HEK293 (cell line): ENCODE results near the gene CD9.

Experiments
- CTCF ChIA-PET: fragments of 350-600 bp; formaldehyde crosslinking; extraction: SDS; loops from one replicate; lab custom pipeline; 2021; ENCODE audit warnings: antibody characterized with exemption; lab: Yijun Ruan, JAX
- POLR2A ChIA-PET: fragments of 300-600 bp; formaldehyde crosslinking; extraction: SDS; loops from one replicate; lab custom pipeline; 2020; ENCODE audit warnings: antibody characterized with exemption, inconsistent platforms; lab: Yijun Ruan, JAX
- H3K27ac ChIP-seq: fragments of 200-500 bp; sonication (Bioruptor generic); 2 replicates; pipeline ENCODE4 v1.5.1; 2014; ENCODE audit warnings: low read depth, low read length, control low read depth, inconsistent platforms; ENCODE audit errors: extremely low read depth
- H3K36me3 ChIP-seq, 2 experiments: fragments of 200-500 bp in 1 of 2; sonication (Bioruptor generic) in 1 of 2; 1 replicate in 1 of 2; 2 replicates in 1 of 2; pipeline ENCODE4 v1.5.1; 2014 to 2017; ENCODE audit warnings: inconsistent platforms in 2 of 2, low read length in 2 of 2; ENCODE audit not compliant: control insufficient read depth in 2 of 2, insufficient read depth in 1 of 2
- H3K4me1 ChIP-seq: fragments of 200-500 bp; sonication (Bioruptor generic); 2 replicates; pipeline ENCODE4 v1.5.1; 2014; ENCODE audit warnings: mild to moderate bottlenecking, low read length, inconsistent platforms; ENCODE audit not compliant: control insufficient read depth, insufficient read depth
- H3K4me3 ChIP-seq: 2 replicates; pipeline ENCODE4 v1.5.1; 2011; ENCODE audit warnings: low read depth, mild to moderate bottlenecking, control low read depth, low read length, moderate library complexity
- H3K9me3 ChIP-seq: fragments of 200-500 bp; sonication (Bioruptor generic); 2 replicates; pipeline ENCODE4 v1.5.1; 2014; ENCODE audit warnings: low read depth, low read length, inconsistent platforms; ENCODE audit not compliant: control insufficient read depth, insufficient read depth
- EGR2 ChIP-seq: fragments of 450-650 bp; formaldehyde crosslinking; IDR thresholded peaks from 2 replicates; pipeline ENCODE4 v1.5.1; 2016; ENCODE audit warnings: low read depth, missing biosample characterization, missing genetic modification characterization
- GLIS2 ChIP-seq: fragments of 450-650 bp; formaldehyde crosslinking; IDR thresholded peaks from 2 replicates; pipeline ENCODE4 v1.5.1; 2016; ENCODE audit warnings: missing biosample characterization, missing genetic modification characterization
- PRDM6 ChIP-seq: fragments of 450-650 bp; formaldehyde crosslinking; IDR thresholded peaks from 2 replicates; pipeline ENCODE4 v1.5.1; 2017; ENCODE audit warnings: missing biosample characterization, missing genetic modification characterization
- ZFHX2 ChIP-seq: fragments of 450-650 bp; formaldehyde crosslinking; conservative IDR thresholded peaks from 2 replicates; pipeline ENCODE4 v1.5.1; 2016; ENCODE audit warnings: missing biosample characterization, missing genetic modification characterization
- ZNF155 ChIP-seq: fragments of 450-650 bp; formaldehyde crosslinking; IDR thresholded peaks from 2 replicates; pipeline ENCODE4 v1.5.1; 2016; ENCODE audit warnings: missing biosample characterization, missing genetic modification characterization
- ZNF211 ChIP-seq: fragments of 450-650 bp; formaldehyde crosslinking; IDR thresholded peaks from 2 replicates; pipeline ENCODE4 v1.5.1; 2016; ENCODE audit warnings: low read depth, missing biosample characterization, missing genetic modification characterization
- ZNF514 ChIP-seq: fragments of 450-650 bp; formaldehyde crosslinking; IDR thresholded peaks from 2 replicates; pipeline ENCODE4 v1.5.1; 2016; ENCODE audit warnings: missing biosample characterization, missing genetic modification characterization
- ZNF654 ChIP-seq: fragments of 450-650 bp; formaldehyde crosslinking; IDR thresholded peaks from 2 replicates; pipeline ENCODE4 v1.5.1; 2016; ENCODE audit warnings: low read depth, missing biosample characterization, missing genetic modification characterization
- ZSCAN16 ChIP-seq: fragments of 450-650 bp; formaldehyde crosslinking; IDR thresholded peaks from 2 replicates; pipeline ENCODE4 v1.5.1; 2016; ENCODE audit warnings: missing biosample characterization, missing genetic modification characterization
- TF ChIP-seq, protein P1 (sequence below): fragments of 450-650 bp; formaldehyde crosslinking; IDR thresholded peaks from 2 replicates; pipeline ENCODE4 v1.5.1; 2016; ENCODE audit warnings: missing biosample characterization, missing genetic modification characterization
- TF ChIP-seq, protein P2 (sequence below): fragments of 450-650 bp; formaldehyde crosslinking; IDR thresholded peaks from 2 replicates; pipeline ENCODE4 v1.5.1; 2016; ENCODE audit warnings: missing biosample characterization, missing genetic modification characterization, borderline replicate concordance
- TF ChIP-seq, protein P3 (sequence below): fragments of 450-650 bp; formaldehyde crosslinking; IDR thresholded peaks from 2 replicates; pipeline ENCODE4 v1.5.1; 2016; ENCODE audit warnings: missing biosample characterization, missing genetic modification characterization

Gene CD9

DNA sequence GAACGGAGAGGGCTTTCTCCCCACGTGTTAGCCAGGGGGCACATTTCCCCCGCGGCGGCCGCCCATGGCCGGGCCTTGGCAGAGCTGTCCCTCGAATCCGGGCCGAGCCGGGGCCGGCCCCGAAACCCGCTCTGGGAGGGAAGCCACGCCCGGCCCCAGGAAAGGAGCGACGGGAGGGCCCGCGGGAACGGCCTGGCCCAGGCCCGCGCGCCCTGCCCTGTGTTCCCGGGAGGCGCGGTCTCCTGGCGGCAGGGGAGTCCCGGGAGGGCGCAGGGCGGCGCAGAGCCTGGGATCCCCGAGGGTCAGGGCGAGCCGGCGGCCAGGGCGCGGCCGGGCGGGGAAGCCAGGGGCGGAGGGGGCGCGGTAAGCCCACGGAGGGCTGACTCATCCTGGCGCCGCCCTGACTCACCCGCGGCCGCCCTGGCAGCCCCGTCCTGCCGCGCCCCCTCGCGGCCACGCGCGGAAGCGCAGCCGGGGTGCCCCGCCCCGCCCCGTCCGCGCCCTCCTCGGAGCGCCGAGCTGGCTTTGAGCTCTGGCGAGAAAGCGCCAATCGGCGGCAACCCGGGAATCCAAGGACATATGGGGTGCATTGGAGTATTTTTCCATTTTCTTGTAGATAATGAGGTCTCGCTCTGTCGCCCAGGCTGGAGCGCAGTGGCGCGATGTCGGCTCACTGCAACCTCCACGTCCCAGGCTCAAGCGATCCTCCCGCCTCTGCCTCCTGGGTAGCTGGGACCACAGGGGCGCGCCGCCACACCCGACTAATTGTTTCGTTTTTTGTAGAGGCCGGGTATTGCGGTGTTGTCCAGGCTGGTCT lies 78.4 kb downstream of the CD9 start (continued):
- TF ChIP-seq, protein P1, sequence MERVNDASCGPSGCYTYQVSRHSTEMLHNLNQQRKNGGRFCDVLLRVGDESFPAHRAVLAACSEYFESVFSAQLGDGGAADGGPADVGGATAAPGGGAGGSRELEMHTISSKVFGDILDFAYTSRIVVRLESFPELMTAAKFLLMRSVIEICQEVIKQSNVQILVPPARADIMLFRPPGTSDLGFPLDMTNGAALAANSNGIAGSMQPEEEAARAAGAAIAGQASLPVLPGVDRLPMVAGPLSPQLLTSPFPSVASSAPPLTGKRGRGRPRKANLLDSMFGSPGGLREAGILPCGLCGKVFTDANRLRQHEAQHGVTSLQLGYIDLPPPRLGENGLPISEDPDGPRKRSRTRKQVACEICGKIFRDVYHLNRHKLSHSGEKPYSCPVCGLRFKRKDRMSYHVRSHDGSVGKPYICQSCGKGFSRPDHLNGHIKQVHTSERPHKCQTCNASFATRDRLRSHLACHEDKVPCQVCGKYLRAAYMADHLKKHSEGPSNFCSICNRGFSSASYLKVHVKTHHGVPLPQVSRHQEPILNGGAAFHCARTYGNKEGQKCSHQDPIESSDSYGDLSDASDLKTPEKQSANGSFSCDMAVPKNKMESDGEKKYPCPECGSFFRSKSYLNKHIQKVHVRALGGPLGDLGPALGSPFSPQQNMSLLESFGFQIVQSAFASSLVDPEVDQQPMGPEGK = no peak
- TF ChIP-seq, all 188 proteins: peak for 25

DNA sequence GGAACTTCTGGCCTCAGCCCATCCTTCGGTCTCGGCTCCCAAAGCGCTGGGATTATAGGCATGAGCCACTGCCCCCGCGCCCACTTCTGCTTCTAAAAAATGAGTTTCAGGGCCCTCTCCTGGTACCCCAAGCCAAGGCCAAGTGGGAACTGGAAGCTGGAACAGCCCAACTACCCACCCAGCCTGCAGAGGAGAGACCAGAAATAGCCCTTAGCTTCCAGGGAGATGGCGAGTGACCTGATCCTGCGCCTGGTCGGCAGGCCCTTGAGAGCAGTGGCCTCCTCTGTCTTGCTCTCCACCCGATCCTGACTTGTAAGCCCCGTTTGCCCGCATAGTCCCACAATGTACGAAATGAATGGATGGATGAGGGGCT lies 79.0 kb downstream of the CD9 start:
- ChIA-PET POLR2A (interaction anchor here (1.3 to 2.0 kb wide), 3 partner anchors 78 to 85 kb away, joined by 4 to 8 read pairs (median 6); no protein-coding TSS in a partner anchor), CTCF (interaction anchor here (0.5 to 8.8 kb wide), 30 partner anchors 8 to 356 kb away, joined by 3 to 143 read pairs (median 4); partner anchors contain the start of gene CD9)
- H3K4me3 ChIP-seq = no peak overlapping the region
- H3K36me3 ChIP-seq = no peaks in the 10 kb centered on the region
- peaks cover 7% of the 10 kb centered on the region; the same call in 1 of the 2 replicates for H3K4me1 ChIP-seq
- TF ChIP-seq ZNF654 (tag by site-specific recombination) (no peak), ZSCAN16 (tag by site-specific recombination) (no peak)
- no peak overlapping the region for H3K27ac ChIP-seq
- no peaks in the 10 kb centered on the region for H3K9me3 ChIP-seq

DNA sequence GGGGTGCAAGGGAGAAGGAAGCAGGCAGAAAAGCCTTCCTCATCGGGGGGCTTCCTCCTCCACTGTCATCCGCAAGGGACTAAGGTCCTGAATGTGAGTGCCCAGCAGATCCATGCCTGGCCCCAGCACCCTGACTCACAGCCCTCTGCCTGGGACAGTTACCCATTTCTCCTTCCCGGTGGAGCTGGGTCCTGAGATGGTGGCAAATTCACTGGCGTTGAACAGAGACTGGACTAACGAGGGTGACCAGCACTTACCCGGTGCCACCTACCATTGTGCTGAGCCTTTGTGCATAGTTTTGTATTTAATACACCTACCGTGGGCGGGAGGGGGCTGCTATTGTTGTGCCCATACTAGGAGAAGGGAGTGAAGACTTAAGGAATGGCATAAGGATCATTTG lies 79.4 kb downstream of the CD9 start:
- POLR2A ChIA-PET = interaction anchor here (1.3 to 2.0 kb wide), 2 partner anchors 79 to 86 kb away, joined by 4 to 6 read pairs; no protein-coding TSS in a partner anchor
- H3K36me3 ChIP-seq = no peaks in the 10 kb centered on the region
- CTCF ChIA-PET = interaction anchor here (0.6 to 8.8 kb wide), 17 partner anchors 8 to 291 kb away, joined by 3 to 143 read pairs (median 5); partner anchors contain the start of gene CD9
- TF ChIP-seq EGR2 (tag by site-specific recombination) = 0 out of 2 replicates have a peak, but pooled peaks have one; percentile 17
- peak; percentile 35; the same call in 1 of the 2 replicates for TF ChIP-seq ZFHX2 (tag by site-specific recombination)
- TF ChIP-seq, protein P2, sequence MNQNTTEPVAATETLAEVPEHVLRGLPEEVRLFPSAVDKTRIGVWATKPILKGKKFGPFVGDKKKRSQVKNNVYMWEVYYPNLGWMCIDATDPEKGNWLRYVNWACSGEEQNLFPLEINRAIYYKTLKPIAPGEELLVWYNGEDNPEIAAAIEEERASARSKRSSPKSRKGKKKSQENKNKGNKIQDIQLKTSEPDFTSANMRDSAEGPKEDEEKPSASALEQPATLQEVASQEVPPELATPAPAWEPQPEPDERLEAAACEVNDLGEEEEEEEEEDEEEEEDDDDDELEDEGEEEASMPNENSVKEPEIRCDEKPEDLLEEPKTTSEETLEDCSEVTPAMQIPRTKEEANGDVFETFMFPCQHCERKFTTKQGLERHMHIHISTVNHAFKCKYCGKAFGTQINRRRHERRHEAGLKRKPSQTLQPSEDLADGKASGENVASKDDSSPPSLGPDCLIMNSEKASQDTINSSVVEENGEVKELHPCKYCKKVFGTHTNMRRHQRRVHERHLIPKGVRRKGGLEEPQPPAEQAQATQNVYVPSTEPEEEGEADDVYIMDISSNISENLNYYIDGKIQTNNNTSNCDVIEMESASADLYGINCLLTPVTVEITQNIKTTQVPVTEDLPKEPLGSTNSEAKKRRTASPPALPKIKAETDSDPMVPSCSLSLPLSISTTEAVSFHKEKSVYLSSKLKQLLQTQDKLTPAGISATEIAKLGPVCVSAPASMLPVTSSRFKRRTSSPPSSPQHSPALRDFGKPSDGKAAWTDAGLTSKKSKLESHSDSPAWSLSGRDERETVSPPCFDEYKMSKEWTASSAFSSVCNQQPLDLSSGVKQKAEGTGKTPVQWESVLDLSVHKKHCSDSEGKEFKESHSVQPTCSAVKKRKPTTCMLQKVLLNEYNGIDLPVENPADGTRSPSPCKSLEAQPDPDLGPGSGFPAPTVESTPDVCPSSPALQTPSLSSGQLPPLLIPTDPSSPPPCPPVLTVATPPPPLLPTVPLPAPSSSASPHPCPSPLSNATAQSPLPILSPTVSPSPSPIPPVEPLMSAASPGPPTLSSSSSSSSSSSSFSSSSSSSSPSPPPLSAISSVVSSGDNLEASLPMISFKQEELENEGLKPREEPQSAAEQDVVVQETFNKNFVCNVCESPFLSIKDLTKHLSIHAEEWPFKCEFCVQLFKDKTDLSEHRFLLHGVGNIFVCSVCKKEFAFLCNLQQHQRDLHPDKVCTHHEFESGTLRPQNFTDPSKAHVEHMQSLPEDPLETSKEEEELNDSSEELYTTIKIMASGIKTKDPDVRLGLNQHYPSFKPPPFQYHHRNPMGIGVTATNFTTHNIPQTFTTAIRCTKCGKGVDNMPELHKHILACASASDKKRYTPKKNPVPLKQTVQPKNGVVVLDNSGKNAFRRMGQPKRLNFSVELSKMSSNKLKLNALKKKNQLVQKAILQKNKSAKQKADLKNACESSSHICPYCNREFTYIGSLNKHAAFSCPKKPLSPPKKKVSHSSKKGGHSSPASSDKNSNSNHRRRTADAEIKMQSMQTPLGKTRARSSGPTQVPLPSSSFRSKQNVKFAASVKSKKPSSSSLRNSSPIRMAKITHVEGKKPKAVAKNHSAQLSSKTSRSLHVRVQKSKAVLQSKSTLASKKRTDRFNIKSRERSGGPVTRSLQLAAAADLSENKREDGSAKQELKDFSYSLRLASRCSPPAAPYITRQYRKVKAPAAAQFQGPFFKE (tag by site-specific recombination) = no peak
- TF ChIP-seq, all 188 proteins: peak for 2
- H3K4me3 ChIP-seq = no peak overlapping the region
- no peaks in the 10 kb centered on the region for H3K9me3 ChIP-seq
- peaks cover 7% of the 10 kb centered on the region; the same call in 1 of the 2 replicates for H3K4me1 ChIP-seq
- H3K27ac ChIP-seq = no peak overlapping the region

GRCh38 chr12:6280053-6280469 lies 79.9 kb downstream of the CD9 start:
- peaks cover 7% of the 10 kb centered on the region; the same call in 1 of the 2 replicates for H3K4me1 ChIP-seq
- ChIA-PET POLR2A (interaction anchor here (2.0 kb wide), 1 partner anchor 86 kb away, joined by 6 read pairs; no protein-coding TSS in a partner anchor), CTCF (interaction anchor here (0.6 to 8.8 kb wide), 13 partner anchors 9 to 291 kb away, joined by 3 to 143 read pairs (median 4); partner anchors contain the start of gene CD9)
- H3K4me3 ChIP-seq = no peak overlapping the region
- no peaks in the 10 kb centered on the region for H3K36me3 ChIP-seq
- no peaks in the 10 kb centered on the region for H3K9me3 ChIP-seq
- H3K27ac ChIP-seq = no peak overlapping the region
- no peak for TF ChIP-seq GLIS2
- no peak for TF ChIP-seq ZNF514 (tag by site-specific recombination)
- TF ChIP-seq ZNF155 = no peak
- TF ChIP-seq PRDM6 (tag by site-specific recombination) = no peak
- no peak for TF ChIP-seq ZNF211 (tag by site-specific recombination)
- TF ChIP-seq, protein P3, sequence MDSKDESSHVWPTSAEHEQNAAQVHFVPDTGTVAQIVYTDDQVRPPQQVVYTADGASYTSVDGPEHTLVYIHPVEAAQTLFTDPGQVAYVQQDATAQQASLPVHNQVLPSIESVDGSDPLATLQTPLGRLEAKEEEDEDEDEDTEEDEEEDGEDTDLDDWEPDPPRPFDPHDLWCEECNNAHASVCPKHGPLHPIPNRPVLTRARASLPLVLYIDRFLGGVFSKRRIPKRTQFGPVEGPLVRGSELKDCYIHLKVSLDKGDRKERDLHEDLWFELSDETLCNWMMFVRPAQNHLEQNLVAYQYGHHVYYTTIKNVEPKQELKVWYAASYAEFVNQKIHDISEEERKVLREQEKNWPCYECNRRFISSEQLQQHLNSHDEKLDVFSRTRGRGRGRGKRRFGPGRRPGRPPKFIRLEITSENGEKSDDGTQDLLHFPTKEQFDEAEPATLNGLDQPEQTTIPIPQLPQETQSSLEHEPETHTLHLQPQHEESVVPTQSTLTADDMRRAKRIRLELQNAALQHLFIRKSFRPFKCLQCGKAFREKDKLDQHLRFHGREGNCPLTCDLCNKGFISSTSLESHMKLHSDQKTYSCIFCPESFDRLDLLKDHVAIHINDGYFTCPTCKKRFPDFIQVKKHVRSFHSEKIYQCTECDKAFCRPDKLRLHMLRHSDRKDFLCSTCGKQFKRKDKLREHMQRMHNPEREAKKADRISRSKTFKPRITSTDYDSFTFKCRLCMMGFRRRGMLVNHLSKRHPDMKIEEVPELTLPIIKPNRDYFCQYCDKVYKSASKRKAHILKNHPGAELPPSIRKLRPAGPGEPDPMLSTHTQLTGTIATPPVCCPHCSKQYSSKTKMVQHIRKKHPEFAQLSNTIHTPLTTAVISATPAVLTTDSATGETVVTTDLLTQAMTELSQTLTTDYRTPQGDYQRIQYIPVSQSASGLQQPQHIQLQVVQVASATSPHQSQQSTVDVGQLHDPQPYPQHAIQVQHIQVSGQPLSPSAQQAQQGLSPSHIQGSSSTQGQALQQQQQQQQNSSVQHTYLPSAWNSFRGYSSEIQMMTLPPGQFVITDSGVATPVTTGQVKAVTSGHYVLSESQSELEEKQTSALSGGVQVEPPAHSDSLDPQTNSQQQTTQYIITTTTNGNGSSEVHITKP (tag by site-specific recombination) = peak; percentile 18; the same call in 1 of the 2 replicates
